ENCODE data around the gene NPTX1. TPM values are rescaled to one million over a fixed set of nuclear protein-coding genes. Genes with fewer than 3 reads are reported as not detected.
A peak's percentile ranks its signal among the peaks of the same experiment; 100 is the strongest.

The NPTX1 gene
- total RNA-seq, 6 donors from 2014 or later, result 0.39 to 11.5 (median 2.5) TPM

DNA sequence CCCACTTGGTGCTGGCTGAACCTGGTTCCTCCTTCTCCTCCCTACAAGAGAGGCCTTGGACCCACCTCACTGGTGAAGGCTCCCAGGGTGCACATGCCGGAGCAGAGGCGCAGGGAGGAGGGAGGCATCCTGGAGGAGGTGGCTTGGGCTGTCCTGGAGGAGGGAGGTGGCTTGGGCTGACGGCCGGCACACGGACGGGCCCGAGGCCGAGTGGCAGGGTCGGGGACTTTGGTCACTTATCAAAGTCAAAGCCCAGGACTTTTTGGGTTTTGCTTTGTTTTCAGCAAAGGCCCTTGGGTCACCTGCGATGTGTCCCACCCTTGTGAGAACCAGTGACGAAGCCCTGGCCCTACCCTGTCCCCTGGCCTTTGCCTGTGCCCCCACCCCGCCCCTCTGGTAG is 32.9 kb downstream of the NPTX1 start:
- no peak for ATAC-seq (ENCODE audit: low FRiP score in 2 of 2)
- no peak overlapping the region for H3K4me3 ChIP-seq
- TF ChIP-seq CTCF (IDR thresholded peaks at IDR 0.05) (no peak), EP300 (IDR thresholded peaks at IDR 0.05) (no peak), POLR2A (IDR thresholded peaks at IDR 0.05) (no peak), POLR2AphosphoS5 (IDR thresholded peaks at IDR 0.05) (no peak)
- DNase-seq, result peak in 1 of 2 donors; percentile 69
- no peaks in the 10 kb centered on the region for H3K36me3 ChIP-seq
- no peaks in the 10 kb centered on the region for H3K9me3 ChIP-seq
- WGBS, 2 donors, result 53 to 70% methylated on average over 5 to 11 of the region's 12 CpGs
- no peak overlapping the region for H3K27ac ChIP-seq
- no peaks in the 10 kb centered on the region for H3K27me3 ChIP-seq
- no peaks in the 10 kb centered on the region for H3K4me1 ChIP-seq

DNA sequence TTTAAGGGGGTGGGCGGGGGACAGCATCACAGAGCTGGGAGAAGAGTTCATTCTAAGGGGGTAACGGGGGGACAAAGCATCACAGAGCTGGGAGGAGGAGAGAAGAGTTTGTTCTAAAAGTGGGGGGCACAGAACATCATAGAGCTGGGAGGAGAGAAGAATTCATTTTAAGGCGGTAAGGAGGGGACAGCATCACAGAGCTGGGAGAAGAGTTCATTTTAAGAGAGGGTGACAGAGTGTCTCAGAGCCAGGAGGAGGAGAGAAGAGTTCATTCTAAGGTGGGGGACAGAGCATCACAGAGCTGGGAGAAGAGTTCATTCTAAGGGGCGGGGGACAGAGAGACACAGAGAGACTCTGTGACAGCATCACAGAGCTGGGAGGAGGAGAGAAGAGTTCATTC is 33.6 kb downstream of the NPTX1 start:
- ATAC-seq (ENCODE audit: low FRiP score in 2 of 2) (no peak), DNase-seq (no peak)
- Histone ChIP-seq H3K36me3 (no peaks in the 10 kb centered on the region), H3K4me1 (no peaks in the 10 kb centered on the region), H3K27ac (no peak overlapping the region), H3K4me3 (no peak overlapping the region), H3K9me3 (no peaks in the 10 kb centered on the region), H3K27me3 (no peaks in the 10 kb centered on the region)
- 92 to 95% methylated on average over 4 of the region's 4 CpGs for WGBS, 2 donors
- no peak for TF ChIP-seq CTCF (IDR thresholded peaks at IDR 0.05)
- no peak for TF ChIP-seq EP300 (IDR thresholded peaks at IDR 0.05)
- TF ChIP-seq POLR2AphosphoS5 (IDR thresholded peaks at IDR 0.05), result no peak
- no peak for TF ChIP-seq POLR2A (IDR thresholded peaks at IDR 0.05)

DNA sequence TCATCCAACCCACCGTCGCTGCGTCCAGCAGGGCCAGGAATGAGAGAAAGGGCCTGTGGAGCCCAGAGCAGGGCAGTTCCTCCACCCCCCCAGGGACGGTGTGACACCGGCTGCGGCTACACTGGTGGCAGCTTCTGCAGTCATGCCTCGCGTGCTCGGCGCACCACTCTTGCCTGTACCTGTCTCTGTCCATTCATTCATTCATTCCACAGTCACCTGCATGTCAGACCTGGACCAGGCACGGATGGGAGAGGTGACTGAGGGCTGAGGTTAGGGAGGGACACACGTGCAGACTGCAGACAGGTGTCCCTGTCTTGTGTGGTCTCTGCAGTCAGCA is 34.1 kb downstream of the NPTX1 start:
- ATAC-seq (ENCODE audit: low FRiP score in 2 of 2) (no peak), DNase-seq (peak in 1 of 2 donors; percentile 50)
- TF ChIP-seq POLR2A (IDR thresholded peaks at IDR 0.05), result no peak
- Histone ChIP-seq H3K9me3 (no peaks in the 10 kb centered on the region), H3K4me1 (no peaks in the 10 kb centered on the region), H3K36me3 (no peaks in the 10 kb centered on the region), H3K4me3 (no peak overlapping the region), H3K27me3 (no peaks in the 10 kb centered on the region), H3K27ac (no peak overlapping the region)
- 86% methylated on average over 12 of the region's 12 CpGs for WGBS, 2 donors

GRCh38 chr17:80441598-80442322 is 34.6 kb downstream of the NPTX1 start:
- no peak for TF ChIP-seq POLR2A (IDR thresholded peaks at IDR 0.05)
- TF ChIP-seq EP300 (IDR thresholded peaks at IDR 0.05), result no peak
- TF ChIP-seq POLR2AphosphoS5 (IDR thresholded peaks at IDR 0.05), result no peak
- TF ChIP-seq CTCF (IDR thresholded peaks at IDR 0.05), result no peak
- no peaks in the 10 kb centered on the region for H3K36me3 ChIP-seq
- 87 to 92% methylated on average over 9 to 14 of the region's 14 CpGs for WGBS, 2 donors
- ATAC-seq (ENCODE audit: low FRiP score in 2 of 2) (no peak), DNase-seq (peak in 1 of 2 donors; percentile 55)
- no peaks in the 10 kb centered on the region for H3K27me3 ChIP-seq
- H3K9me3 ChIP-seq, result no peaks in the 10 kb centered on the region
- H3K4me1 ChIP-seq, result no peaks in the 10 kb centered on the region
- H3K27ac ChIP-seq, result no peak overlapping the region
- H3K4me3 ChIP-seq, result no peak overlapping the region

DNA sequence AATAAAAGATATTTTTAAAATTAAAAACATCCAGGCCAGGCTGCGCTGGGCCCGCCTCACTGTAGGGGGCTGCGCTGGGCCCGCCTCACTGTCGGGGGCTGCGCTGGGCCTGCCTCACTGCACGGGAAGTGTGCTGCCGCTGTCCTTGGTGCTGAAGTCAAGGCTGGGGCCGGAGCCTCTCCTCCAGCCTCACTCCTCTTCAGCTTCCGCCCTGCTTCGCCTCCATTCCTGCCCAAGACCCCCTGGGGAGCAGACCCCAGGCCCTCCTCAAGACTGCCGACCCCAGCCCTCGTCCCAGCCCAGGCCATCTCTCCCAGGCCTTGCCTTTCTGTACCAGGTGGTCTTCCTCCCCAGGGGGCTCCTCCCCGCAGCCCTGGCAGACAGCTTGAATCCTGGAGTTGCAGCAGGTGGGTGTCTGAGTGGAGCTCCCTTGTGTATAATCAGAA is 35.3 kb downstream of the NPTX1 start:
- Histone ChIP-seq H3K4me1 (no peaks in the 10 kb centered on the region), H3K9me3 (no peaks in the 10 kb centered on the region), H3K4me3 (no peak overlapping the region), H3K27me3 (no peaks in the 10 kb centered on the region), H3K36me3 (no peaks in the 10 kb centered on the region), H3K27ac (no peak overlapping the region)
- WGBS, 2 donors, result 49 to 65% methylated on average over 4 to 14 of the region's 14 CpGs
- DNase-seq (peak in 1 of 2 donors; percentile 77), ATAC-seq (ENCODE audit: low FRiP score in 2 of 2) (no peak)
- TF ChIP-seq POLR2A (IDR thresholded peaks at IDR 0.05), result no peak
- TF ChIP-seq EP300 (IDR thresholded peaks at IDR 0.05), result no peak
- TF ChIP-seq POLR2AphosphoS5 (IDR thresholded peaks at IDR 0.05), result no peak
- no peak for TF ChIP-seq CTCF (IDR thresholded peaks at IDR 0.05)
